SK-N-SH (cell line): ENCODE measurements around the gene ZSWIM3. TPM values are rescaled to one million over a fixed set of nuclear protein-coding genes. Genes with fewer than 3 reads are reported as not detected.

ENCODE experiments used
- CTCF ChIA-PET: fragments of 300-600, 350-600 bp; formaldehyde crosslinking; extraction: SDS; loops from one replicate; lab custom pipeline; 2021; lab: Yijun Ruan, JAX
- POLR2A ChIA-PET: fragments of 350-600 bp; sonication (Branson Sonifier 250); formaldehyde crosslinking; extraction: SDS; loops from one replicate; lab custom pipeline; 2020; ENCODE audit warnings: antibody characterized with exemption, inconsistent platforms; lab: Yijun Ruan, JAX
- DNase-seq: peaks from one replicate; pipeline ENCODE4 v3.0.0; 2012
- H2AFZ ChIP-seq: fragments of 200-600 bp; sonication (generic); 2 replicates; pipeline ENCODE4 v1.8.1; 2016; ENCODE audit warnings: antibody characterized with exemption, mild to moderate bottlenecking, low read depth
- H3F3A ChIP-seq: fragments of 200-600 bp; sonication (generic); replicated peaks from 2 replicates; pipeline ENCODE3; 2016; ENCODE audit warnings: antibody characterized with exemption, mild to moderate bottlenecking; ENCODE audit not compliant: insufficient read depth
- H3K27ac ChIP-seq, 2 experiments: fragments of 200-500 bp in 1 of 2; fragments of 200-600 bp in 1 of 2; sonication (Bioruptor generic) in 1 of 2; sonication (generic), shearing (Covaris generic) in 1 of 2; 2 replicates each; pipeline versions ENCODE4 v1.5.1 to v1.6.1; 2014 to 2016; ENCODE audit warnings: low read depth in 2 of 2, inconsistent platforms in 1 of 2, low read length in 1 of 2, mild to moderate bottlenecking in 1 of 2, mixed read lengths in 1 of 2
- H3K27me3 ChIP-seq: fragments of 200-600 bp; sonication (generic), shearing (Covaris generic); 2 replicates; pipeline ENCODE4 v1.6.1; 2016; ENCODE audit warnings: mixed run types; ENCODE audit not compliant: insufficient read depth
- H3K36me3 ChIP-seq, 2 experiments: fragments of 200-500 bp in 1 of 2; fragments of 200-600 bp in 1 of 2; sonication (Bioruptor generic) in 1 of 2; sonication (generic) in 1 of 2; replicated peaks in 1 of 2; 2 replicates each; pipeline versions ENCODE3 to v1.5.1; 2014 to 2016; ENCODE audit warnings: low read length in 1 of 2, mild to moderate bottlenecking in 1 of 2; ENCODE audit not compliant: insufficient read depth in 2 of 2, control insufficient read depth in 1 of 2
- H3K4me1 ChIP-seq, 2 experiments: fragments of 200-500 bp in 1 of 2; fragments of 200-600 bp in 1 of 2; sonication (Bioruptor generic) in 1 of 2; sonication (generic), shearing (Covaris generic) in 1 of 2; 2 replicates each; pipeline versions ENCODE4 v1.5.1 to v1.6.1; 2014 to 2016; ENCODE audit warnings: low read depth in 1 of 2, low read length in 1 of 2, mixed run types in 1 of 2; ENCODE audit not compliant: insufficient read depth in 2 of 2, control insufficient read depth in 1 of 2
- H3K4me2 ChIP-seq: fragments of 200-600 bp; sonication (generic), shearing (Covaris generic); 2 replicates; pipeline ENCODE4 v1.6.1; 2017; ENCODE audit warnings: mixed run types
- H3K4me3 ChIP-seq, 2 experiments: fragments of 200-500 bp in 1 of 2; fragments of 200-600 bp in 1 of 2; sonication (Bioruptor generic) in 1 of 2; sonication (generic), shearing (Covaris generic) in 1 of 2; 2 replicates each; pipeline versions ENCODE4 v1.5.1 to v1.8.1; 2014 to 2016; ENCODE audit warnings: low read depth in 2 of 2, inconsistent platforms in 1 of 2, low read length in 1 of 2, mild to moderate bottlenecking in 1 of 2, mixed read lengths in 1 of 2, moderate library complexity in 1 of 2
- H3K79me2 ChIP-seq: fragments of 200-600 bp; sonication (generic); 2 replicates; pipeline ENCODE4 v1.8.1; 2017; ENCODE audit warnings: mild to moderate bottlenecking; ENCODE audit not compliant: insufficient read depth
- H3K9ac ChIP-seq: fragments of 200-600 bp; sonication (generic); 2 replicates; pipeline ENCODE4 v1.6.1; 2017; ENCODE audit warnings: mixed run types
- H3K9me2 ChIP-seq: fragments of 200-600 bp; sonication (generic); 2 replicates; pipeline ENCODE4 v1.6.1; 2017; ENCODE audit warnings: mixed run types
- H3K9me3 ChIP-seq: fragments of 200-600 bp; sonication (generic); 2 replicates; pipeline ENCODE4 v1.6.1; 2017; ENCODE audit warnings: mixed run types, mild to moderate bottlenecking, moderate library complexity
- H4K20me1 ChIP-seq: fragments of 200-600 bp; sonication (generic); 2 replicates; pipeline ENCODE4 v1.6.1; 2017; ENCODE audit warnings: mild to moderate bottlenecking, mixed run types; ENCODE audit not compliant: insufficient read depth
- ELF1 ChIP-seq: IDR thresholded peaks from 2 replicates; pipeline ENCODE4 v1.4.0; 2012
- EP300 ChIP-seq, 2 experiments: IDR thresholded peaks; 2 replicates each; pipeline versions ENCODE4 v1.4.0 to v1.6.1; 2012; ENCODE audit warnings: borderline replicate concordance in 1 of 2, low read depth in 1 of 2, low read length in 1 of 2
- EZH2phosphoT487 ChIP-seq: fragments of 200-600 bp; sonication (generic); IDR thresholded peaks from 2 replicates; pipeline ENCODE4 v1.6.1; 2017; ENCODE audit warnings: low read depth, mixed run types, mild to moderate bottlenecking, antibody characterized with exemption, moderate library complexity, borderline replicate concordance
- FOSL2 ChIP-seq: IDR thresholded peaks from 2 replicates; pipeline ENCODE4 v1.4.0; 2012; ENCODE audit warnings: low read depth, mild to moderate bottlenecking, moderate library complexity, borderline replicate concordance
- FOXJ3 ChIP-seq: sonication (generic); formaldehyde crosslinking; IDR thresholded peaks from 2 replicates; pipeline ENCODE4 v1.5.1; 2020; ENCODE audit warnings: mild to moderate bottlenecking, missing genetic modification reagents
- GABPA ChIP-seq: IDR thresholded peaks from 2 replicates; pipeline ENCODE4 v1.4.0; 2012; ENCODE audit warnings: low read depth, mild to moderate bottlenecking
- MXI1 ChIP-seq: IDR thresholded peaks from 2 replicates; pipeline ENCODE4 v1.6.1; 2012; ENCODE audit warnings: mild to moderate bottlenecking, low read depth, low read length, improper control_type of control experiment
- NFIC ChIP-seq: IDR thresholded peaks from 2 replicates; pipeline ENCODE4 v1.4.0; 2012; ENCODE audit warnings: borderline replicate concordance
- NRF1 ChIP-seq: IDR thresholded peaks from 2 replicates; pipeline ENCODE4 v1.6.1; 2012; ENCODE audit warnings: low read depth, mild to moderate bottlenecking, low read length
- POLR2AphosphoS5 ChIP-seq: IDR thresholded peaks from 2 replicates; pipeline ENCODE4 v1.6.1; 2012; ENCODE audit warnings: low read depth, low read length
- RXRA ChIP-seq: IDR thresholded peaks from 2 replicates; pipeline ENCODE4 v1.4.0; 2012; ENCODE audit warnings: low read depth, mild to moderate bottlenecking, borderline replicate concordance
- SMC3 ChIP-seq: IDR thresholded peaks from 2 replicates; pipeline ENCODE4 v1.6.1; 2012; ENCODE audit warnings: low read depth, low read length, improper control_type of control experiment
- USF1 ChIP-seq: IDR thresholded peaks from 2 replicates; pipeline ENCODE4 v1.4.0; 2012; ENCODE audit warnings: low read depth, borderline replicate concordance
- YY1 ChIP-seq: IDR thresholded peaks from 2 replicates; pipeline ENCODE4 v1.4.0; 2012; ENCODE audit warnings: low read depth, mild to moderate bottlenecking
- WGBS: methylation state at CpG from one replicate; pipeline ENCODE4 v1.1.6; 2017; ENCODE audit warnings: low lambda C conversion rate; 5-methylcytosine and 5-hydroxymethylcytosine counted together
- polyA plus RNA-seq, 3 experiments: library from polyadenylated mRNA; depleted of rRNA; stranded (reverse); fragments of >200 nt; gene quantifications; 2 replicates each; pipeline ENCODE4 v1.2.3, GENCODE V29; 2012
- TF ChIP-seq, protein P1 (sequence below): IDR thresholded peaks from 2 replicates; pipeline ENCODE4 v1.6.1; 2012; ENCODE audit warnings: mild to moderate bottlenecking, low read depth, low read length, moderate library complexity
- TF ChIP-seq, protein P2 (sequence below): IDR thresholded peaks from 2 replicates; pipeline ENCODE4 v1.4.0; 2012; ENCODE audit warnings: low read depth
- TF ChIP-seq, protein P3 (sequence below): fragments of 150-350 bp; IDR thresholded peaks from 2 replicates; pipeline ENCODE4 v1.6.1; 2016; ENCODE audit warnings: mild to moderate bottlenecking, low read depth, low read length

The ZSWIM3 gene
- polyA plus RNA-seq, 1 of the 3 experiments (the other 2 are of a cell fraction): 2.3 TPM

DNA sequence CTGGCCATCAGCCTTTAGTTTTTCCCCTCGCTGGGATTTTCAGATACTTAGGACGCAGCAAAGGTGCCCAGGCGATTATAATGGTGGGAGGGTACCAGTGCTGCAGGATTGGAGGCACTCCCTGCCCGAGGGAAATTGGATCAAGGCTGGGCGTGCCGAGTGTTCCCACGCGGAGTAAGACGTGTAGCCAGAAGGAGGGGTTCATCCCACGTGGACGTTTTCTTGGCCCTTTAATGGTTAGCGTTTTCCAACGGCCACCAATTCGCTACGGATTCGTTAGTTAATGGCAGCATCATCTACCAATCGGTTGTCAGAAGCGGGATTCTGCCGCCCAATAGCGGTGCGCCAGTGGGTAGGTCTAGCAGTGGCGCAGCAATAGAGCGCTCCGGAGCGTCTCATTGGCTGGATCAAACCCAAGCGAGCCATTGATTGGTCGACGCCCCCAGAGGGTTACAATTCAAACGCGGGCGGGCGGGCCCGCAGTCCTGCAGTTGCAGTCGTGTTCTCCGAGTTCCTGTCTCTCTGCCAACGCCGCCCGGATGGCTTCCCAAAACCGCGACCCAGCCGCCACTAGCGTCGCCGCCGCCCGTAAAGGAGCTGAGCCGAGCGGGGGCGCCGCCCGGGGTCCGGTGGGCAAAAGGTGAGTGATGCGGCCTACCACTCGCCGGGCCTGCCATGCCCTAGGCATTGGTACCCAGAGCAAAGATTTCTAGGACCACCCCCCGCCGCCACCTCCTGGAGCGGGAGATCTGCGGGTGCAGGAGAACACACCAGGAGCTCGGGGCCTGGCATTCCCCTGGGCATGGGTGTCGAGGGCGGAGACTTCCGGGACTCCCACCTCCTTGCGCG lies 45.0 kb upstream of the ZSWIM3 start, which contains the start of gene UBE2C (continued):
- TF ChIP-seq, protein P1, sequence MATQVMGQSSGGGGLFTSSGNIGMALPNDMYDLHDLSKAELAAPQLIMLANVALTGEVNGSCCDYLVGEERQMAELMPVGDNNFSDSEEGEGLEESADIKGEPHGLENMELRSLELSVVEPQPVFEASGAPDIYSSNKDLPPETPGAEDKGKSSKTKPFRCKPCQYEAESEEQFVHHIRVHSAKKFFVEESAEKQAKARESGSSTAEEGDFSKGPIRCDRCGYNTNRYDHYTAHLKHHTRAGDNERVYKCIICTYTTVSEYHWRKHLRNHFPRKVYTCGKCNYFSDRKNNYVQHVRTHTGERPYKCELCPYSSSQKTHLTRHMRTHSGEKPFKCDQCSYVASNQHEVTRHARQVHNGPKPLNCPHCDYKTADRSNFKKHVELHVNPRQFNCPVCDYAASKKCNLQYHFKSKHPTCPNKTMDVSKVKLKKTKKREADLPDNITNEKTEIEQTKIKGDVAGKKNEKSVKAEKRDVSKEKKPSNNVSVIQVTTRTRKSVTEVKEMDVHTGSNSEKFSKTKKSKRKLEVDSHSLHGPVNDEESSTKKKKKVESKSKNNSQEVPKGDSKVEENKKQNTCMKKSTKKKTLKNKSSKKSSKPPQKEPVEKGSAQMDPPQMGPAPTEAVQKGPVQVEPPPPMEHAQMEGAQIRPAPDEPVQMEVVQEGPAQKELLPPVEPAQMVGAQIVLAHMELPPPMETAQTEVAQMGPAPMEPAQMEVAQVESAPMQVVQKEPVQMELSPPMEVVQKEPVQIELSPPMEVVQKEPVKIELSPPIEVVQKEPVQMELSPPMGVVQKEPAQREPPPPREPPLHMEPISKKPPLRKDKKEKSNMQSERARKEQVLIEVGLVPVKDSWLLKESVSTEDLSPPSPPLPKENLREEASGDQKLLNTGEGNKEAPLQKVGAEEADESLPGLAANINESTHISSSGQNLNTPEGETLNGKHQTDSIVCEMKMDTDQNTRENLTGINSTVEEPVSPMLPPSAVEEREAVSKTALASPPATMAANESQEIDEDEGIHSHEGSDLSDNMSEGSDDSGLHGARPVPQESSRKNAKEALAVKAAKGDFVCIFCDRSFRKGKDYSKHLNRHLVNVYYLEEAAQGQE: no peak
- no peak for TF ChIP-seq NFIC
- TF ChIP-seq FOXJ3 (CRISPR knock-in tag): no peak
- peak; percentile 88 for TF ChIP-seq USF1
- 0 out of 2 replicates have a peak, but pooled peaks have one; percentile 10 for TF ChIP-seq FOSL2
- no peak for TF ChIP-seq EZH2phosphoT487
- TF ChIP-seq, protein P2, sequence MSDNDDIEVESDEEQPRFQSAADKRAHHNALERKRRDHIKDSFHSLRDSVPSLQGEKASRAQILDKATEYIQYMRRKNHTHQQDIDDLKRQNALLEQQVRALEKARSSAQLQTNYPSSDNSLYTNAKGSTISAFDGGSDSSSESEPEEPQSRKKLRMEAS: peak; percentile 88
- TF ChIP-seq ELF1: 0 out of 2 replicates have a peak, but pooled peaks have one; percentile 33
- no peak for TF ChIP-seq SMC3
- TF ChIP-seq GABPA: no peak
- no peak for TF ChIP-seq YY1
- peak; percentile 97 for TF ChIP-seq MXI1
- TF ChIP-seq RXRA: no peak; the same call in 1 of the 2 replicates
- TF ChIP-seq, all 33 proteins: peak for 17

GRCh38 chr20:45813006-45813340 lies 44.4 kb upstream of the ZSWIM3 start:
- Histone ChIP-seq H3K36me3 (peaks cover 27 to 29% of the 10 kb centered on the region in 2 experiments), H3K4me1 (peaks cover 0 to 11% of the 10 kb centered on the region in 2 experiments; a peak in 1 of 4 replicates), H3K9me3 (no peaks in the 10 kb centered on the region), H2AFZ (peak overlapping the region; percentile 78), H3K27me3 (no peaks in the 10 kb centered on the region), H3K79me2 (peaks cover 33% of the 10 kb centered on the region), H3K9ac (peak overlapping the region; percentile 88), H3K9me2 (no peaks in the 10 kb centered on the region), H3K4me3 (peak overlapping the region; percentile 78 to 80), H3F3A (peaks cover 20% of the 10 kb centered on the region), H4K20me1 (no peaks in the 10 kb centered on the region), H3K4me2 (peak overlapping the region; percentile 94), H3K27ac (peak overlapping the region; percentile 44 to 54)
- ChIA-PET POLR2A (interaction anchor here (1.2 to 1.7 kb wide), 2 partner anchors 20 to 21 kb away, joined by 4 read pairs; partner anchors contain the start of gene SNX21), CTCF (interaction anchor here (0.6 to 2.4 kb wide), 4 partner anchors 14 to 275 kb away, joined by 3 to 13 read pairs (median 4); no protein-coding TSS in a partner anchor)
- DNase-seq: no peak
- 2% methylated on average over 11 of the region's 11 CpGs for WGBS
- no peak for TF ChIP-seq POLR2AphosphoS5
- TF ChIP-seq EP300 (IDR thresholded peaks at IDR 0.05; ENCODE audit: borderline replicate concordance in 1 of 2, low read depth in 1 of 2, low read length in 1 of 2): no peak
- TF ChIP-seq RXRA: no peak
- TF ChIP-seq, protein P3, sequence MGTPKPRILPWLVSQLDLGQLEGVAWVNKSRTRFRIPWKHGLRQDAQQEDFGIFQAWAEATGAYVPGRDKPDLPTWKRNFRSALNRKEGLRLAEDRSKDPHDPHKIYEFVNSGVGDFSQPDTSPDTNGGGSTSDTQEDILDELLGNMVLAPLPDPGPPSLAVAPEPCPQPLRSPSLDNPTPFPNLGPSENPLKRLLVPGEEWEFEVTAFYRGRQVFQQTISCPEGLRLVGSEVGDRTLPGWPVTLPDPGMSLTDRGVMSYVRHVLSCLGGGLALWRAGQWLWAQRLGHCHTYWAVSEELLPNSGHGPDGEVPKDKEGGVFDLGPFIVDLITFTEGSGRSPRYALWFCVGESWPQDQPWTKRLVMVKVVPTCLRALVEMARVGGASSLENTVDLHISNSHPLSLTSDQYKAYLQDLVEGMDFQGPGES: no peak
- no peak for TF ChIP-seq NRF1
- TF ChIP-seq, protein P2: no peak
- TF ChIP-seq, protein P1: no peak
- no peak for TF ChIP-seq YY1
- TF ChIP-seq USF1: no peak
